Peyer's patch (tissue), 4 donors: ENCODE data around the gene CHTF18. TPM values are rescaled to one million over a fixed set of nuclear protein-coding genes. Genes with fewer than 3 reads are reported as not detected.

Experiments used
- DNase-seq, 3 donors: peaks; one replicate each; pipeline ENCODE4 v3.0.0-alpha.2; 2017 to 2019
- H3K27ac ChIP-seq, 4 donors: fragments of 200-600 bp; sonication (generic); one replicate each; pipeline ENCODE4 v1.5.1; 2016 to 2019
- H3K27me3 ChIP-seq, 2 donors: fragments of 200-600 bp; sonication (generic); one replicate each; pipeline ENCODE4 v1.5.1; 2019
- H3K36me3 ChIP-seq, 3 donors: fragments of 200-600 bp; sonication (generic); one replicate each; pipeline ENCODE4 v1.5.1; 2016 to 2019
- H3K4me1 ChIP-seq, 4 donors: fragments of 200-600 bp; sonication (generic); one replicate each; pipeline ENCODE4 v1.5.1; 2016 to 2019
- H3K4me3 ChIP-seq, 4 donors: fragments of 200-600 bp; sonication (generic); 1 replicate in 3 of 4; 2 replicates in 1 of 4; pipeline ENCODE4 v1.5.1; 2016 to 2019; ENCODE audit warnings: mild to moderate bottlenecking in 1 of 4
- H3K9me3 ChIP-seq, 4 donors: fragments of 200-600 bp; sonication (generic); one replicate each; pipeline ENCODE4 v1.5.1; 2016 to 2019; ENCODE audit warnings: mild to moderate bottlenecking in 1 of 4
- POLR2A ChIP-seq, 2 donors: fragments of 450-650 bp; IDR thresholded peaks; one replicate each; pipeline ENCODE4 v1.5.1; 2017; ENCODE audit warnings: antibody characterized with exemption in 2 of 2, mild to moderate bottlenecking in 2 of 2, moderate library complexity in 2 of 2
- total RNA-seq, 4 donors: library from RNA; depleted of rRNA; stranded (reverse); fragments of >200 nt; gene quantifications; one replicate each; pipeline ENCODE4 v1.1.0, GENCODE V29; 2016
- TF ChIP-seq, protein P1 (sequence below), 6 experiments: fragments of 450-650 bp in 4 of 6; fragments of 200-600 bp in 2 of 6; sonication (generic) in 1 of 6; IDR thresholded peaks; one replicate each; pipeline ENCODE4 v1.5.1; 2017 to 2019; ENCODE audit warnings: antibody characterized with exemption in 6 of 6, mild to moderate bottlenecking in 3 of 6, moderate library complexity in 1 of 6

The CHTF18 gene
- total RNA-seq, 4 donors from 2014 or later: 12.1 to 91.6 (median 19.0) TPM

DNA sequence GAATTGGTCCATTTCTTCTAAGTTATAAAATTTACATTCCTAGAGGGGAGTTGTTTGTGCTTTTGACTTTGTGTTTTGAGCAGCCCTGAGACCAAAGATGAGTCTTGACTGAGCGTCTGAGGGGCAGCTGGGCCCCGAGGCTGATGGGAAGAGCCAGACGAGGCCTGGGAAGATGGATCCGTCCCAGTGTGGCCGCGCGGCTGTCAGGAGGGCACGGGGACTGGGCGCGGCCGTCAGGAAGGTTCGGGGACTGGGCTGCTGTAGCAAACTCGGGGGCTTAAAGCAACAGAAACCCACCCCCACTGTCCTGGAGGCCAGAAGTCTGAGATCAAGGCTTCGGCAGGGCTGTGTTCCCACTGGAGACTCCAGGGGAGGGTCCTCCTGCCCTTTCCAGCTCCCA lies 50.3 kb downstream of the CHTF18 start:
- no peaks in the 10 kb centered on the region for H3K27me3 ChIP-seq
- no peaks in the 10 kb centered on the region for H3K4me1 ChIP-seq
- DNase-seq: no peak
- no peak overlapping the region for H3K27ac ChIP-seq
- H3K4me3 ChIP-seq: no peak overlapping the region
- H3K9me3 ChIP-seq: peaks cover 0 to 16% (median 0%) of the 10 kb centered on the region in 4 donors
- no peak for TF ChIP-seq POLR2A (IDR thresholded peaks at IDR 0.05)
- TF ChIP-seq, protein P1, sequence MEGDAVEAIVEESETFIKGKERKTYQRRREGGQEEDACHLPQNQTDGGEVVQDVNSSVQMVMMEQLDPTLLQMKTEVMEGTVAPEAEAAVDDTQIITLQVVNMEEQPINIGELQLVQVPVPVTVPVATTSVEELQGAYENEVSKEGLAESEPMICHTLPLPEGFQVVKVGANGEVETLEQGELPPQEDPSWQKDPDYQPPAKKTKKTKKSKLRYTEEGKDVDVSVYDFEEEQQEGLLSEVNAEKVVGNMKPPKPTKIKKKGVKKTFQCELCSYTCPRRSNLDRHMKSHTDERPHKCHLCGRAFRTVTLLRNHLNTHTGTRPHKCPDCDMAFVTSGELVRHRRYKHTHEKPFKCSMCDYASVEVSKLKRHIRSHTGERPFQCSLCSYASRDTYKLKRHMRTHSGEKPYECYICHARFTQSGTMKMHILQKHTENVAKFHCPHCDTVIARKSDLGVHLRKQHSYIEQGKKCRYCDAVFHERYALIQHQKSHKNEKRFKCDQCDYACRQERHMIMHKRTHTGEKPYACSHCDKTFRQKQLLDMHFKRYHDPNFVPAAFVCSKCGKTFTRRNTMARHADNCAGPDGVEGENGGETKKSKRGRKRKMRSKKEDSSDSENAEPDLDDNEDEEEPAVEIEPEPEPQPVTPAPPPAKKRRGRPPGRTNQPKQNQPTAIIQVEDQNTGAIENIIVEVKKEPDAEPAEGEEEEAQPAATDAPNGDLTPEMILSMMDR (IDR thresholded peaks at IDR 0.05): no peak
- no peaks in the 10 kb centered on the region for H3K36me3 ChIP-seq

DNA sequence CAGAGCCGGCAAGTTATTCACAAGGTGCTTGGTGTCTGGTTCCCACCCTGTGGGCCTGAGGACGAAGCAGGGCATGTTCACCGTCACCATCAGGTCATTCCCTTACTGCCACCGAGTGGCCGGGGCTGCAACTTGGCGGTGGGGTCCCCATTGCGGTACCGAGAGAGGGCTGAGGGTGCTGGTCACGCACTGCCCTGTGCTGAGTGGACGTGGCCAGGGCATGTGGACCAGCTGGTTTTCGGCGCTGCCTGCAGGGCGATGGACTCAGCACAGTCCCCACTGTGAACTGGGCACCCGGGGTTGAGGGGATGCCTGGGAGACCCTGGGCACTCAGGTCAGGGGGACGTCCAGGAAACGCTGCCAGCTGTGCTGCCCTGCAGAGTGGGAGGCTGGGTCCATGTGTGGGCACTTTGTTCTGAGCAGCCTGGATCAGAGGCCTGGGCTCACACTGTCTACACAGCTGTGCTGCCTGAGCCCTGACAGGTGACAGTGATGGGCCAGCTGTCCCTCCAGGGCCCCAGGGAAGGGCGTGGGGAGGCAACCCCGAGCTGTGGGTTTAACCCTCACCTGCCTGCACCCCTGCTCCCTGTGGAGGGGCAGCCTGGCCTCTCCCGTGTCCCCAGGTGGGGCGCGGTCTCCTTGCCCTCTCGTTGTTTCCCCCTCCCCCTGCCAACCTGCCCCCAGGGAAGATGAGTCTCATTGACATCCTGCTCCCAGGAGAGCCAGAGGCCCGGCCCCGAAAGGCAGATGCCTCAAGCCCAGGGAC lies 51.4 kb downstream of the CHTF18 start:
- peaks cover 0 to 16% (median 0%) of the 10 kb centered on the region in 4 donors for H3K9me3 ChIP-seq
- no peaks in the 10 kb centered on the region for H3K4me1 ChIP-seq
- no peak for DNase-seq
- no peak overlapping the region for H3K27ac ChIP-seq
- TF ChIP-seq, protein P1 (IDR thresholded peaks at IDR 0.05): no peak
- no peak for TF ChIP-seq POLR2A (IDR thresholded peaks at IDR 0.05)
- H3K27me3 ChIP-seq: no peaks in the 10 kb centered on the region
- H3K36me3 ChIP-seq: no peaks in the 10 kb centered on the region
- no peak overlapping the region for H3K4me3 ChIP-seq

DNA sequence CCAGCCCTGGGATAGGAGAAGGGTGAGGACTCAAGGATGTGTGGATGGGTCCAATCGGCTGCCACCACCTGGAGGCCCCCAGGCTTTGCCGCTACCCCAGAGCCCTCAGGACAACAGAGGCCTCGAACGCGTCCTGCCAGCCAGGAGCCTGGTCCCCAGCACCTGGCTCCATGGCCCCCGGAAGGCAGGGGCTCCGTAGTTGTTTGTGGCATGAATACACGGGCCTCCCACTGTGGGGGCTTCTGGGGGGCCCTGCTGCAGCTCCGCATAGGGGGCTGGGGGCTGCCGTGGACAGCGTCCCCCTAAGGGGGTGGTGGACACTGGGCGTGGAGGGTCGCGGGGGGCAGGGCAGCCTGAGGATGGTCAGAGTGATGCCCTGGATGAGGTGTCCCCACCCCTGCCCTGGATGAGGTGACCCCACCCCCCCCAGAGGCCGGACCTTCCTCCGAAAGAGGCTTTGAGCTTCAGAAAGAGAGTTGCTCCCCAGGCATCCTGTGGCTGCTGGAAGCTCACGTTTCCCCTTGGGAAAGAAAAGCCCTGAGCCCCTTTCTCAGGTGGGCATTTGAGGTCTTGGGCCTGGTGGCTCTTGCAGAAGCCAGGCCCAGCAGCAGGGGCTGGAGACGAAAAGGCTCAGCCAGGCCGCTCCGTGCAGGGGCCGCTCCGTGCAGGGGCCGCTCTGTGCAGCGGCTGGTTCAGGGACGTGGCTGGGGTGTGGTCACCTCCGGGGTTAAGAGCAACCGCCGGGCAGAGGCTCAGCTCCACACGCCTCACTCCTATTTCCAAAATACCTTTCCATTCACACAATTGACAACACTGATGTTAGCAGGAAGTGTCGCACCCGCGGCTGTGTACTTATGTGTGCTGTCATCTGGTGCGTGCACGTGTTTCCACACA lies 52.4 kb downstream of the CHTF18 start:
- Histone ChIP-seq H3K27ac (no peak overlapping the region), H3K9me3 (peaks cover 0 to 14% (median 0%) of the 10 kb centered on the region in 4 donors), H3K36me3 (no peaks in the 10 kb centered on the region), H3K4me1 (no peaks in the 10 kb centered on the region), H3K27me3 (no peaks in the 10 kb centered on the region), H3K4me3 (no peak overlapping the region)
- DNase-seq: no peak
- no peak for TF ChIP-seq POLR2A (IDR thresholded peaks at IDR 0.05)
- TF ChIP-seq, protein P1 (IDR thresholded peaks at IDR 0.05): no peak

DNA sequence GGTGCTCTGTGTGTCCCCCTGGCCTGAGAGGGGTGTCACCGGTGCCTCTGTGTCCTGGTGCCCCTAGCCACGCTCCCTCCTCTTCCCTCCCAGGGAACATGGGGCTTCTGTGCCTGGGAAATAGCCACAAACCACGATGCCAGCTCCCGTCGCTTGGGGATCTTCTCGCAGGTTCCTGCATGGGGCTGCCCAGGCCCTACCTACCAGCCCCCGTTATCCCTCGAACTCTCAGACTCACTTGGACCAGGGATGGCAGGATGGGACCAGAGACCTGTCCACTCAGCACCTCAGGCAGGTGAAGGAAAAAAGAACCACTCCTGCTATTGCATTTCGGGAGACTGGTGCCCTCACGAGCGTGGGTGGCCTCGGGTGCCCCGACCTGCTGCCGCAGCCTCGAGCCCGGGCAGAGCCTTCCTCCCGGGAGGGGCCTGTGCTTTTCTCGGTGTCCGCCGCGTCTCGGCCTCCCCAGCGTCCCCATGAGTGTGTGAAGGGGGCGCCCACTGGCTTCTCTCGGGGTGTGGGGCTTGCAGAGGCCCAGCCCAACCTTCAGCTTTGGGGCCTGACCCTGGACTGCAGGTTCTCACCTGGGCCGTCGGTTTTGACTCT lies 53.1 kb downstream of the CHTF18 start:
- no peaks in the 10 kb centered on the region for H3K4me1 ChIP-seq
- H3K27me3 ChIP-seq: no peaks in the 10 kb centered on the region
- H3K4me3 ChIP-seq: no peak overlapping the region
- DNase-seq: no peak
- H3K27ac ChIP-seq: no peak overlapping the region
- H3K36me3 ChIP-seq: no peaks in the 10 kb centered on the region
- peaks cover 0 to 6% (median 0%) of the 10 kb centered on the region in 4 donors for H3K9me3 ChIP-seq
- TF ChIP-seq, protein P1 (IDR thresholded peaks at IDR 0.05): no peak
- no peak for TF ChIP-seq POLR2A (IDR thresholded peaks at IDR 0.05)

DNA sequence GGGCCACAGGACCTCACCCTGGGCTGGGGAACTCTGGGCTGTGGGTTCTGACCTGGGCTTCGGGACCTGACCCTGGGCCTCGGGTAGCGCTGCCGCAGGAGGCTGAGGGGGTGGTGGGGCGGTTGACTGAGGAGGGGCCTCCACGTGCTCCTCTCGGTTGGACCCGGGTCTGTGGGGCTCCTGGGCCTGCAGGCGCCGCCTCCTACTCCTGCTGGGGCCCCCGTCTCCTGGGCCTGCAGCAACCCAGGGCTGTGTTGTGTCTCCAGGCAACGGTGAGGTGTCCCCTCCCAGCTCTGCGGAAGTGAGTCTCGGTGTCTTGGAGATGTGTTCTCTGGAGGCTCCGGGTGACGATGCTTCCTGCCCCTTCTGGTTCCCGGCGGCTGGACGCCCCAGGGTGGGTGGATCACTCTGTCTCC lies 53.6 kb downstream of the CHTF18 start:
- TF ChIP-seq, protein P1 (IDR thresholded peaks at IDR 0.05): no peak
- no peak for TF ChIP-seq POLR2A (IDR thresholded peaks at IDR 0.05)
- H3K36me3 ChIP-seq: no peaks in the 10 kb centered on the region
- H3K27ac ChIP-seq: no peak overlapping the region
- DNase-seq: no peak
- peaks cover 0 to 1% (median 0%) of the 10 kb centered on the region in 4 donors for H3K9me3 ChIP-seq
- H3K4me3 ChIP-seq: no peak overlapping the region
- no peaks in the 10 kb centered on the region for H3K4me1 ChIP-seq
- H3K27me3 ChIP-seq: no peaks in the 10 kb centered on the region
